ENCODE measurements around the gene TMEM43.

TMEM43 gene

DNA sequence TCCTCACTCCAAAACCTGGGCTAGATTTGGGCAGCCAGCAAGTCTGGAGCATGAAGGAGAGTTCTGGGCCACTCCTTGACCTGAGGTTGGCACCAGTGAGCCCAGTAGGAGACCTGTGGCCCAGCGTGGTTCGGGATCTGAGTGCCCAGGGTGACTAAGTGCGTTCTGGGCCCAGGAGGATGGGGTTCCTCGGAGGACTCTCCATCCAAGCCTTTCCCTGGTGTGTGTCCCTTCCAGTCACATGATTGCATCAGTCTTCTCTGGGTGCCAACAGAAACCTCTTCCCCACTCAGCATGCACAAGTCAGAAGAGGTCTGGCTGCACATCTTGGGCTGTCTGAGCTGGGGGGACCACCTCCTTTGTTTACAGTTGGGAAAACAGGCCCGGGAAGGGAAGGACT lies 14.9 kb downstream of the TMEM43 start:
- no peak for DNase-seq (ENCODE audit: low read depth in 1 of 2, low spot score in 1 of 2)
- no peaks in the 10 kb centered on the region for H3K27me3 ChIP-seq (ENCODE audit: insufficient read depth, poor library complexity, severe bottlenecking)
- TF ChIP-seq POLR2AphosphoS5 (IDR thresholded peaks at IDR 0.05; ENCODE audit: low read depth) (no peak), SPI1 (IDR thresholded peaks at IDR 0.05; ENCODE audit: borderline replicate concordance, low read depth) (no peak), GABPA (IDR thresholded peaks at IDR 0.05; ENCODE audit: low read depth) (no peak)
- TF ChIP-seq, protein P1, sequence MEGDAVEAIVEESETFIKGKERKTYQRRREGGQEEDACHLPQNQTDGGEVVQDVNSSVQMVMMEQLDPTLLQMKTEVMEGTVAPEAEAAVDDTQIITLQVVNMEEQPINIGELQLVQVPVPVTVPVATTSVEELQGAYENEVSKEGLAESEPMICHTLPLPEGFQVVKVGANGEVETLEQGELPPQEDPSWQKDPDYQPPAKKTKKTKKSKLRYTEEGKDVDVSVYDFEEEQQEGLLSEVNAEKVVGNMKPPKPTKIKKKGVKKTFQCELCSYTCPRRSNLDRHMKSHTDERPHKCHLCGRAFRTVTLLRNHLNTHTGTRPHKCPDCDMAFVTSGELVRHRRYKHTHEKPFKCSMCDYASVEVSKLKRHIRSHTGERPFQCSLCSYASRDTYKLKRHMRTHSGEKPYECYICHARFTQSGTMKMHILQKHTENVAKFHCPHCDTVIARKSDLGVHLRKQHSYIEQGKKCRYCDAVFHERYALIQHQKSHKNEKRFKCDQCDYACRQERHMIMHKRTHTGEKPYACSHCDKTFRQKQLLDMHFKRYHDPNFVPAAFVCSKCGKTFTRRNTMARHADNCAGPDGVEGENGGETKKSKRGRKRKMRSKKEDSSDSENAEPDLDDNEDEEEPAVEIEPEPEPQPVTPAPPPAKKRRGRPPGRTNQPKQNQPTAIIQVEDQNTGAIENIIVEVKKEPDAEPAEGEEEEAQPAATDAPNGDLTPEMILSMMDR (IDR thresholded peaks at IDR 0.05; ENCODE audit: insufficient read depth, low read length): no peak
- TF ChIP-seq, protein P2, sequence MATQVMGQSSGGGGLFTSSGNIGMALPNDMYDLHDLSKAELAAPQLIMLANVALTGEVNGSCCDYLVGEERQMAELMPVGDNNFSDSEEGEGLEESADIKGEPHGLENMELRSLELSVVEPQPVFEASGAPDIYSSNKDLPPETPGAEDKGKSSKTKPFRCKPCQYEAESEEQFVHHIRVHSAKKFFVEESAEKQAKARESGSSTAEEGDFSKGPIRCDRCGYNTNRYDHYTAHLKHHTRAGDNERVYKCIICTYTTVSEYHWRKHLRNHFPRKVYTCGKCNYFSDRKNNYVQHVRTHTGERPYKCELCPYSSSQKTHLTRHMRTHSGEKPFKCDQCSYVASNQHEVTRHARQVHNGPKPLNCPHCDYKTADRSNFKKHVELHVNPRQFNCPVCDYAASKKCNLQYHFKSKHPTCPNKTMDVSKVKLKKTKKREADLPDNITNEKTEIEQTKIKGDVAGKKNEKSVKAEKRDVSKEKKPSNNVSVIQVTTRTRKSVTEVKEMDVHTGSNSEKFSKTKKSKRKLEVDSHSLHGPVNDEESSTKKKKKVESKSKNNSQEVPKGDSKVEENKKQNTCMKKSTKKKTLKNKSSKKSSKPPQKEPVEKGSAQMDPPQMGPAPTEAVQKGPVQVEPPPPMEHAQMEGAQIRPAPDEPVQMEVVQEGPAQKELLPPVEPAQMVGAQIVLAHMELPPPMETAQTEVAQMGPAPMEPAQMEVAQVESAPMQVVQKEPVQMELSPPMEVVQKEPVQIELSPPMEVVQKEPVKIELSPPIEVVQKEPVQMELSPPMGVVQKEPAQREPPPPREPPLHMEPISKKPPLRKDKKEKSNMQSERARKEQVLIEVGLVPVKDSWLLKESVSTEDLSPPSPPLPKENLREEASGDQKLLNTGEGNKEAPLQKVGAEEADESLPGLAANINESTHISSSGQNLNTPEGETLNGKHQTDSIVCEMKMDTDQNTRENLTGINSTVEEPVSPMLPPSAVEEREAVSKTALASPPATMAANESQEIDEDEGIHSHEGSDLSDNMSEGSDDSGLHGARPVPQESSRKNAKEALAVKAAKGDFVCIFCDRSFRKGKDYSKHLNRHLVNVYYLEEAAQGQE (IDR thresholded peaks at IDR 0.05; ENCODE audit: insufficient replicate concordance, low read depth): no peak
- no peak overlapping the region for H3K27ac ChIP-seq (replicated peaks)
- H3K4me3 ChIP-seq (replicated peaks; ENCODE audit: insufficient read depth, low read length): no peak overlapping the region

DNA sequence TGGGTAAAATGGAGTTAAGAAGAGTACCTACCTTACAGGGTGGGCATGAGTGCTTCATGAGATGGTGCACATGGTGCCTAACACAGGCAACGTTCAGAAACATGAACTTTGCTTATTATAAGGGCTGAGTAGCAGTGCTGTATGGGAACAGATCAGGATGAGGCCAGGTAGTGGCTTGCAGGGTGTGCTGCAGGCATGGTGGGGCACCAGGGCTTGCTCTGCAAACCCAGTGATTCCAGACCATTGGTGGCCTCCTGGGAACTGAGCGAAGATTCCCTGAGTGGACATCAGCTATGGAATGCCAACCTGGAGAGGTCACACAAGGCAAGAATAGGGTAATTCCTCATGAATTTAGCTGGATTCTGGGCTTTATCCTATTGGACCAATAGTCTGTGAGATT lies 15.8 kb downstream of the TMEM43 start:
- 0 out of 2 replicates have a peak, but pooled peaks have one; percentile 13 for TF ChIP-seq POLR2AphosphoS5 (IDR thresholded peaks at IDR 0.05; ENCODE audit: low read depth)
- TF ChIP-seq, protein P2 (IDR thresholded peaks at IDR 0.05; ENCODE audit: insufficient replicate concordance, low read depth): no peak
- no peak overlapping the region for H3K4me3 ChIP-seq (replicated peaks; ENCODE audit: insufficient read depth, low read length)
- H3K27me3 ChIP-seq (ENCODE audit: insufficient read depth, poor library complexity, severe bottlenecking): no peaks in the 10 kb centered on the region
- no peak for DNase-seq (ENCODE audit: low read depth in 1 of 2, low spot score in 1 of 2)
- no peak overlapping the region for H3K27ac ChIP-seq (replicated peaks)

DNA sequence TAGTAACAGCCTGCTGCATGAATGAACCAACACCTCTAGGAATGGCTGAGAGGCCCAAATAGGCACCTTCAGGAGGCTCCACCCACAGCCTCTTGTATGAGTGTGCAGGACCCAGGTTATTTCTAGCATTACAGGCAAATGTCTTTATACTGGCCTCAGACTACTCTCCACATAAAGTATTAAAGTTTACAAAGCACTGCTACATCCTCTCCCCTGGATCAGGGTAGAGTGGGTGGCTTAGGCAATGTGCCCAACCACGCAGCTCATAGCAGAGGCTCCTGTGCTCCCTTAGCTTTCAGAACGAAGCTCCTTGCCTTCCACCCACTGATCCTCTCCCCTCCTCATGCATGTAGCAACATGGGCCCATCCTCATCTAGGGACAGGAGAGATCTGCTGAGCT lies 16.3 kb downstream of the TMEM43 start:
- DNase-seq (ENCODE audit: low read depth in 1 of 2, low spot score in 1 of 2): no peak
- Histone ChIP-seq H3K27ac (replicated peaks) (no peak overlapping the region), H3K4me3 (replicated peaks; ENCODE audit: insufficient read depth, low read length) (no peak overlapping the region), H3K27me3 (ENCODE audit: insufficient read depth, poor library complexity, severe bottlenecking) (no peaks in the 10 kb centered on the region)
- TF ChIP-seq, protein P2 (IDR thresholded peaks at IDR 0.05; ENCODE audit: insufficient replicate concordance, low read depth): no peak
- no peak for TF ChIP-seq GABPA (IDR thresholded peaks at IDR 0.05; ENCODE audit: low read depth)
- no peak for TF ChIP-seq SPI1 (IDR thresholded peaks at IDR 0.05; ENCODE audit: borderline replicate concordance, low read depth)
- TF ChIP-seq, protein P1 (IDR thresholded peaks at IDR 0.05; ENCODE audit: insufficient read depth, low read length): no peak
- no peak for TF ChIP-seq POLR2AphosphoS5 (IDR thresholded peaks at IDR 0.05; ENCODE audit: low read depth)

Data from HL-60 (cell line).